Measurements from ENCODE around the gene CD74. TPM values are rescaled to one million over a fixed set of nuclear protein-coding genes. Genes with fewer than 3 reads are reported as not detected.
A peak's percentile ranks its signal among the peaks of the same experiment; 100 is the strongest.
"Not testable (repeated sequence)": the region's sequence is repeated elsewhere in the genome, so short reads cannot be mapped to it uniquely, and the experiment has no call there.

Gene CD74
- total RNA-seq, 1 donor = 3.0 TPM

DNA sequence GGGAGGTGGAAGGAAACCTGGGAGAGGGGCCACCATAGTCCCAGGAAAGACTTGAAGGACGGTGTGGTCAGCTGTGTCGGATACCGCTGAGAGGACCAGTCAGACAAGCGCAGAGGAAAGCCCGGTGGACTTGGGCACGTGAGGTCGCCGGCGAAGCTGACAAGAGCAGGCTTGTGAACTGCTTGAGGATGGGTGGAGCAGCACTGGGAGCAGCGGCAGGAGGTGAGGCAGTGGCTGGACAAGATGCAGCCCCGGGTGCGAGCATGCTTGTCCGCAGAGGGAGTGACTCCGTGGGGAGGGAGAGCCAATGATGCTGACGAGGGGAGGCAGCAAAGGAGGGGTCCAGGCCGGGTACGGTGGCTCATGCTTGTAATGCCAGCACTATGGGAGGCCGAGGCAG lies 18.3 kb upstream of the CD74 start:
- no peak overlapping the region for H3K4me3 ChIP-seq (ENCODE audit: low read depth, low read length)
- DNase-seq (ENCODE audit: low read depth) = no peak
- TF ChIP-seq, protein P1, sequence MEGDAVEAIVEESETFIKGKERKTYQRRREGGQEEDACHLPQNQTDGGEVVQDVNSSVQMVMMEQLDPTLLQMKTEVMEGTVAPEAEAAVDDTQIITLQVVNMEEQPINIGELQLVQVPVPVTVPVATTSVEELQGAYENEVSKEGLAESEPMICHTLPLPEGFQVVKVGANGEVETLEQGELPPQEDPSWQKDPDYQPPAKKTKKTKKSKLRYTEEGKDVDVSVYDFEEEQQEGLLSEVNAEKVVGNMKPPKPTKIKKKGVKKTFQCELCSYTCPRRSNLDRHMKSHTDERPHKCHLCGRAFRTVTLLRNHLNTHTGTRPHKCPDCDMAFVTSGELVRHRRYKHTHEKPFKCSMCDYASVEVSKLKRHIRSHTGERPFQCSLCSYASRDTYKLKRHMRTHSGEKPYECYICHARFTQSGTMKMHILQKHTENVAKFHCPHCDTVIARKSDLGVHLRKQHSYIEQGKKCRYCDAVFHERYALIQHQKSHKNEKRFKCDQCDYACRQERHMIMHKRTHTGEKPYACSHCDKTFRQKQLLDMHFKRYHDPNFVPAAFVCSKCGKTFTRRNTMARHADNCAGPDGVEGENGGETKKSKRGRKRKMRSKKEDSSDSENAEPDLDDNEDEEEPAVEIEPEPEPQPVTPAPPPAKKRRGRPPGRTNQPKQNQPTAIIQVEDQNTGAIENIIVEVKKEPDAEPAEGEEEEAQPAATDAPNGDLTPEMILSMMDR (IDR thresholded peaks at IDR 0.05; ENCODE audit: insufficient read depth, low read depth, low read length) = no peak

DNA sequence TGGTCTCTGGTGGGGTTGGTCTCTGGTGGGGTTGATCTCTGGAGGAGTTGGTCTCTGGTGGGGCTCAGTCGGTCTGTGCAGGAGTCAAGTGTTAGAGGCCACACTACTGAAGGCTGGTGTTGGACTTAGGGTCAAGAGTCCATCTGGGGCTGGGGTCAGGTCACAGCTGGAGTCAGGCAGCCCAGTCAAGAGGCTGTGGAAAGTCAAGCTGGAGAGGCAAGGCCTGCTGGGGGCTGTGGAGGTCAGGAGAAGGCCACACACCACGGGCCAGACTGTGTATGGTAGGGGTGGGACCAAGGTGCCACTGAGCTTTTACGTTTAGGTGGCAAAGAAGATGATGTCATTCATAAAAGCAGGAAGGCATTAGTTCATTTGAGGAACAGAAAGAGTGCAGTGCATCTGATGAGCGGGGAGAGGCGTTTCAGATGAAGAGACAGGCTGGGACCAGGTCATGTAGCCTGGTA lies 16.7 kb upstream of the CD74 start:
- no peak overlapping the region for H3K4me3 ChIP-seq (ENCODE audit: low read depth, low read length)
- no peak for DNase-seq (ENCODE audit: low read depth)
- TF ChIP-seq, protein P1 (IDR thresholded peaks at IDR 0.05; ENCODE audit: insufficient read depth, low read depth, low read length) = no peak

DNA sequence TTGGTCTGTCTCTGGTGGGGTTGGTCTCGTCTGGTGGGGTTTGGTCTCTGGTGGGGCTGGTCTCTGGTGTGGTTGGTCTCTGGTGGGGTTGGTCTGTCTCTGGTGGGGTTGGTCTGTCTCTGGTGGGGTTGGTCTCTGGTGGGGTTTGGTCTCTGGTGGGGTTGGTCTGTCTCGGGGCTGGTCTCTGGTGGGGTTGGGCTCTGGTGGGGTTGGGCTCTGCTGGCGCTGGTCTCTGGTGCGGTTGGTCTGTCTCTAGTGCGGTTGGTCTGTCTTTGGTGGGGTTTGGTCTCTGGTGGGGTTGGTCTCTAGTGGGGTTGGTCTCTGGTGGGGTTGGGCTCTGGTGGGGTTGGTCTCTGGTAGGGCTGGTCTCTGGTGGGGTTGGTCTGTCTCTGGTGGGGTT lies 16.3 kb upstream of the CD74 start:
- no peak for DNase-seq (ENCODE audit: low read depth)
- TF ChIP-seq, protein P1 (IDR thresholded peaks at IDR 0.05; ENCODE audit: insufficient read depth, low read depth, low read length) = no peak
- H3K4me3 ChIP-seq (ENCODE audit: low read depth, low read length) = no peak overlapping the region

DNA sequence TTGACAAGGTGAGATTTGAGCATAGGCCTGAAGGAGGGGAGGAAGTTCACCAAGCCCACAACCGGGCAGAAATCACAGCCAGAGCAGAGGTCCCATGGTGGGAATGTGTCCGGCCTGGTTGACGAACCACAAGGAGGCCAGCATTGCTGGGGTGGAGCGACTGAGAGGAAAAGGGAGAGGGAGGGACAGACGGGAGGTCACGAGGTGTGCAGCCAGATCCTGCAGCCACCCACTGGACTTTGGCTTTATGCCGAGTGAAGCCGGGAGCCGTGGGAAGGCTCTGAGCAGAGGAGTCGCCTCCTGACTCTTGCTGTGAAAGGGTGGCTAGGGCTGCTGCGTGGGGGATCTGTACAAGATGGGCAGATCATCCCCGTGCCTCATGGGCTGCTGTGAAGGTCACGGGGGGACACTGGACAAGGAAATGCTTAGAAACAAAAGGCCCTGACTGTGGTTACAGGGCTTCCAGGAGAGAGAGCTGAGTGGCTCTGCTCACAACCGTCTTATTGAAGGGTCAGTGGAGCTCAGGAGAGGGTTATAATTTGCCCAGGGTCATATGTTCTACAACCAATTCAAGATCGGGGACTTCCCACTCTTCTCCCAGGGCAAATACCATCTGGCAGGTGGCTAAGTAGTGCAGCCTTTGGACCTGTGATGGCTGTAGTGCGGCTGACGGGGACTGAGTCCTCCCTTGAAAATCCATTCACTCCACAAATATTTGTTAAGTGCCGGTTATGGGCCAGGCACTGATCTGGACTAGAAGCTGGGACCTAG lies 15.6 kb upstream of the CD74 start:
- peak; percentile 86 for DNase-seq (ENCODE audit: low read depth)
- H3K4me3 ChIP-seq (ENCODE audit: low read depth, low read length) = no peak overlapping the region
- TF ChIP-seq, protein P1 (IDR thresholded peaks at IDR 0.05; ENCODE audit: insufficient read depth, low read depth, low read length) = no peak

- DNase-seq (ENCODE audit: low read depth); H3K4me3 ChIP-seq (ENCODE audit: low read depth, low read length): not testable (repeated sequence)
Measured at GRCh38 chr5:150426165-150426564, 13.5 kb upstream of the CD74 start.

- H3K4me3 ChIP-seq (ENCODE audit: low read depth, low read length) = no peak overlapping the region
- no peak for DNase-seq (ENCODE audit: low read depth)
- TF ChIP-seq, protein P1 (IDR thresholded peaks at IDR 0.05; ENCODE audit: insufficient read depth, low read depth, low read length) = no peak
Measured at GRCh38 chr5:150422758-150423157, 10.0 kb upstream of the CD74 start.

GRCh38 chr5:150422075-150422474 lies 9.4 kb upstream of the CD74 start:
- DNase-seq (ENCODE audit: low read depth) = no peak
- TF ChIP-seq, protein P1 (IDR thresholded peaks at IDR 0.05; ENCODE audit: insufficient read depth, low read depth, low read length) = no peak
- no peak overlapping the region for H3K4me3 ChIP-seq (ENCODE audit: low read depth, low read length)

All from fibroblast of villous mesenchyme (primary cell).